Hepatocyte (in vitro differentiated cells): ENCODE data around the gene SORBS2.

Experiments used
- CTCF ChIP-seq: fragments of 200-600 bp; sonication (generic); IDR thresholded peaks from 2 replicates; pipeline ENCODE4 v1.5.1; 2016; ENCODE audit warnings: antibody characterized with exemption, mild to moderate bottlenecking; ENCODE audit not compliant: poor library complexity
- EZH2 ChIP-seq: fragments of 200-600 bp; sonication (generic); IDR thresholded peaks from 2 replicates; pipeline ENCODE4 v1.6.1; 2016; ENCODE audit warnings: antibody characterized with exemption, mild to moderate bottlenecking, borderline replicate concordance
- EZH2phosphoT487 ChIP-seq: fragments of 200-600 bp; sonication (generic); IDR thresholded peaks from one replicate; pipeline ENCODE4 v1.6.1; 2018; ENCODE audit warnings: antibody characterized with exemption, mild to moderate bottlenecking, low read depth, moderate library complexity; ENCODE audit not compliant: unreplicated experiment, severe bottlenecking

- TF ChIP-seq CTCF (no peak), EZH2phosphoT487 (no peak), EZH2 (no peak)
Observed at GRCh38 chr4:185550933-185551332, 261.1 kb downstream of the SORBS2 start.
